Calu3 (cell line): Measurements from ENCODE around the gene NFATC3. TPM values are rescaled to one million over a fixed set of nuclear protein-coding genes. Genes with fewer than 3 reads are reported as not detected.
A peak's percentile ranks its signal among the peaks of the same experiment; 100 is the strongest.

ENCODE experiments used
- BruUV-seq: library from RNA; stranded (reverse); fragments of 400-500 nt; replicated peaks from 2 replicates; lab custom pipeline; 2021; lab: Mats Ljungman, UMichigan
- CTCF ChIA-PET: fragments of 300-600 bp; sonication (Branson Sonifier 250); formaldehyde crosslinking; loops from one replicate; lab custom pipeline; 2022; ENCODE audit warnings: antibody characterized with exemption; lab: Charles Lee
- DNase-seq: peaks from one replicate; pipeline ENCODE4 v3.0.0; 2022
- H3K27ac Mint-ChIP-seq: one replicate; pipeline ENCODE4 v1.8.0; 2022; ENCODE audit warnings: mixed read lengths; ENCODE audit not compliant: unreplicated experiment
- H3K27me3 Mint-ChIP-seq: one replicate; pipeline ENCODE4 v1.8.0; 2022; ENCODE audit warnings: mixed read lengths; ENCODE audit not compliant: unreplicated experiment
- H3K36me3 Mint-ChIP-seq: one replicate; pipeline ENCODE4 v1.8.0; 2022; ENCODE audit warnings: mild to moderate bottlenecking, moderate library complexity, mixed read lengths; ENCODE audit not compliant: insufficient read depth, unreplicated experiment
- H3K4me1 Mint-ChIP-seq: one replicate; pipeline ENCODE4 v1.8.0; 2022; ENCODE audit warnings: mild to moderate bottlenecking, low read depth, mixed read lengths; ENCODE audit not compliant: unreplicated experiment
- H3K4me3 Mint-ChIP-seq: one replicate; pipeline ENCODE4 v1.8.0; 2022; ENCODE audit warnings: mild to moderate bottlenecking, low read depth, moderate library complexity, mixed read lengths; ENCODE audit not compliant: unreplicated experiment
- H3K9me3 Mint-ChIP-seq: one replicate; pipeline ENCODE4 v1.8.0; 2022; ENCODE audit warnings: low read depth, mixed read lengths; ENCODE audit not compliant: unreplicated experiment
- intact Hi-C: fragments of 100-400 bp; cut with micrococcal nuclease; formaldehyde crosslinking; loops from one replicate; pipeline ENCODE4 v1.10.0; 2022; ENCODE audit not compliant: unreplicated experiment
- total RNA-seq: library from RNA; stranded (reverse); gene quantifications from 2 replicates; pipeline ENCODE4 v1.2.3, GENCODE V29; 2022
- TF ChIP-seq, protein P1 (sequence below): fragments of 200-600 bp; IDR thresholded peaks from one replicate; pipeline ENCODE4 v1.8.0; 2022; ENCODE audit warnings: antibody characterized with exemption; ENCODE audit not compliant: unreplicated experiment

Gene NFATC3
- total RNA-seq, 1 experiment from 2014 or later: 39.3 TPM

GRCh38 chr16:68079626-68080344, 5.4 kb upstream of the NFATC3 start:
- Mint-ChIP-seq H3K36me3 (peaks cover 16% of the 10 kb centered on the region), H3K4me3 (no peak overlapping the region), H3K27ac (no peak overlapping the region), H3K9me3 (no peaks in the 10 kb centered on the region), H3K4me1 (peaks cover 11% of the 10 kb centered on the region), H3K27me3 (no peaks in the 10 kb centered on the region)
- intact Hi-C loops: loop anchor here (5.0 kb wide), 1 partner anchor 272 kb away; the partner anchor contains the start of genes RANBP10 and TSNAXIP1
- no TSS peak for BruUV-seq
- TF ChIP-seq, protein P1, sequence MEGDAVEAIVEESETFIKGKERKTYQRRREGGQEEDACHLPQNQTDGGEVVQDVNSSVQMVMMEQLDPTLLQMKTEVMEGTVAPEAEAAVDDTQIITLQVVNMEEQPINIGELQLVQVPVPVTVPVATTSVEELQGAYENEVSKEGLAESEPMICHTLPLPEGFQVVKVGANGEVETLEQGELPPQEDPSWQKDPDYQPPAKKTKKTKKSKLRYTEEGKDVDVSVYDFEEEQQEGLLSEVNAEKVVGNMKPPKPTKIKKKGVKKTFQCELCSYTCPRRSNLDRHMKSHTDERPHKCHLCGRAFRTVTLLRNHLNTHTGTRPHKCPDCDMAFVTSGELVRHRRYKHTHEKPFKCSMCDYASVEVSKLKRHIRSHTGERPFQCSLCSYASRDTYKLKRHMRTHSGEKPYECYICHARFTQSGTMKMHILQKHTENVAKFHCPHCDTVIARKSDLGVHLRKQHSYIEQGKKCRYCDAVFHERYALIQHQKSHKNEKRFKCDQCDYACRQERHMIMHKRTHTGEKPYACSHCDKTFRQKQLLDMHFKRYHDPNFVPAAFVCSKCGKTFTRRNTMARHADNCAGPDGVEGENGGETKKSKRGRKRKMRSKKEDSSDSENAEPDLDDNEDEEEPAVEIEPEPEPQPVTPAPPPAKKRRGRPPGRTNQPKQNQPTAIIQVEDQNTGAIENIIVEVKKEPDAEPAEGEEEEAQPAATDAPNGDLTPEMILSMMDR: no peak
- no peak for DNase-seq
- CTCF ChIA-PET: no interaction called here

GRCh38 chr16:68081861-68082628, 3.1 kb upstream of the NFATC3 start:
- no TSS peak for BruUV-seq
- intact Hi-C loops: loop anchor here (5.0 kb wide), 1 partner anchor 275 kb away; the partner anchor contains the start of genes RANBP10 and TSNAXIP1

DNA sequence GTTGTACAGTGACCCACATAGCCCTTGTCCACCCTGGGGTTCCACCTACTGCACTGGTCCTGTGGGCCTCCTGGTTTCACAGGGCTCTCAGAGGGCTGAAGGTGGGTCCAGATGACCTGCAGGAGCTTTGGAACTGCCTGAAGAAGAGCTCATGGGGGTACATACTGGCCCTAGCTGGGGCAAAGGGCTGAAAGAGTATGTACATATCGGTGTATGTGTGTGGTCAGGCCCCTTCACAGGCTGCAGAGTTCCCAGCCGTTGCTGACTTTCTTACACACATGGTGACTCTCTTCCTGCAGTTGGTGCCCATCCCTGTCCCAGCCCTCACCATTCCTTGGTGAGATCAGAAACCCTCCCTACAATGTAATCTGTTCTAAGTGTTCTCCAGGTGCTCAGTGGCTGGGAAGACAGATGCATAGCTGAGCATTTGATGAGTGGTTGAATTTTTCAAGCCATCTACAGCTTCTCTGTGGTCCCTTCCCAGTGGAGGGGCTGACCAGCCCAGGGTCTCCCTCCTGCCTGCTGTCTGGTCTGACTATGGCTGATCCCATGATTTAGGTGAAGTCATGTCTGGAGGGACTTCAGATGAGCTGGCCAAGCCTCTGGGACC, 2.4 kb upstream of the NFATC3 start:
- Mint-ChIP-seq H3K9me3 (no peaks in the 10 kb centered on the region), H3K4me1 (peaks cover 20% of the 10 kb centered on the region), H3K27me3 (no peaks in the 10 kb centered on the region), H3K27ac (peak overlapping the region; percentile 75), H3K4me3 (no peak overlapping the region), H3K36me3 (peaks cover 32% of the 10 kb centered on the region)
- DNase-seq: no peak
- no TSS peak for BruUV-seq
- TF ChIP-seq, protein P1: no peak
- intact Hi-C loops: loop anchor here (5.0 kb wide), 1 partner anchor 275 kb away; the partner anchor contains the start of genes RANBP10 and TSNAXIP1
- CTCF ChIA-PET: interaction anchor here (0.9 to 1.3 kb wide), 2 partner anchors 9 to 266 kb away, joined by 3 to 5 read pairs; no protein-coding TSS in a partner anchor

More at GRCh38 chr16:68081861-68082628, 3.1 kb upstream of the NFATC3 start:
- TF ChIP-seq, protein P1: no peak
- no peak overlapping the region for H3K27ac Mint-ChIP-seq
- CTCF ChIA-PET: interaction anchor here (1.3 kb wide), 1 partner anchor 9 kb away, joined by 5 read pairs; no protein-coding TSS in a partner anchor
- peaks cover 31% of the 10 kb centered on the region for H3K36me3 Mint-ChIP-seq
- H3K4me3 Mint-ChIP-seq: no peak overlapping the region
- no peaks in the 10 kb centered on the region for H3K9me3 Mint-ChIP-seq
- H3K4me1 Mint-ChIP-seq: peaks cover 18% of the 10 kb centered on the region
- DNase-seq: no peak
- H3K27me3 Mint-ChIP-seq: no peaks in the 10 kb centered on the region

DNA sequence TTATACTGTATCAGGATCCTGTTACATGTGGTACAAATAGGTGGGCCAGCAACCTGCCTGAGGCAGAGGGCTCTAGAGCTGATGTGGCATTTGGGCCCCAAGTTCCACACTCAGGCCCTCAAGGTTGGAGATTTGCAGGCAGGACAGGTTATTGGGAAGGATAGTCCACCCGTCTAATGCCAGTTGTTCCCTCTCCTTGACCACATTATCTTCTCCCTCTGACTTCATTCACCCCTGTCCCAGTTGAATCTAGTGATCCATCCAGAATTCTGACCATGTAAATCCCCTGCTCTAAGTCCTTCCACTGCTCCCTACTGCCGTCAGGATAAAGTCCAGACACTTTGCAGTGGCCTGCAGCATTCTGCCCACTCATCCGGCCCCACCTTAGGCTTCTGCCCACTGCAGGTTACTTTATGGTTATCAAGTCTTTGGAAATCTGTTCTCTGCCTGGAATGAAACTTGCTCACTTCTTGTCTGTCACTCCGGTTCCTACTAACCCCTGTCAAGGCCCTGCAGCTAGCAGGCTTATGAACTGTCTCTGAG, 1.9 kb upstream of the NFATC3 start:
- TF ChIP-seq, protein P1: no peak
- intact Hi-C loops: loop anchor here (5.0 kb wide), 1 partner anchor 276 kb away; the partner anchor contains the start of genes RANBP10 and TSNAXIP1
- peak overlapping the region; percentile 75 for H3K27ac Mint-ChIP-seq
- no peaks in the 10 kb centered on the region for H3K27me3 Mint-ChIP-seq
- CTCF ChIA-PET: interaction anchor here (0.7 to 1.3 kb wide), 4 partner anchors 10 to 267 kb away, joined by 3 to 5 read pairs (median 3); no protein-coding TSS in a partner anchor
- no peak for DNase-seq
- H3K9me3 Mint-ChIP-seq: no peaks in the 10 kb centered on the region
- peaks cover 20% of the 10 kb centered on the region for H3K4me1 Mint-ChIP-seq
- H3K36me3 Mint-ChIP-seq: peaks cover 32% of the 10 kb centered on the region
- no peak overlapping the region for H3K4me3 Mint-ChIP-seq
- no TSS peak for BruUV-seq
